ENCODE results near the gene EIF2D. TPM values are rescaled to one million over a fixed set of nuclear protein-coding genes. Genes with fewer than 3 reads are reported as not detected.
A peak's percentile ranks its signal among the peaks of the same experiment; 100 is the strongest.

Gene EIF2D
- polyA plus RNA-seq, 1 donor from 2014 or later: 40.4 TPM

- peak overlapping the region; percentile 98 to 100 (median 99) for H3K4me3 Mint-ChIP-seq
- H3K9me3 Mint-ChIP-seq: no peaks in the 10 kb centered on the region
- no peaks in the 10 kb centered on the region for H3K27me3 Mint-ChIP-seq
- peaks cover 2% of the 10 kb centered on the region for H3K36me3 Mint-ChIP-seq
- H3K4me1 Mint-ChIP-seq: peaks cover 49 to 62% (median 59%) of the 10 kb centered on the region in 3 donors
- peak overlapping the region; percentile 96 to 99 (median 97) for H3K27ac Mint-ChIP-seq
Observed at GRCh38 chr1:206559672-206559995, 52.6 kb downstream of the EIF2D start.

GRCh38 chr1:206558794-206559671, 53.2 kb downstream of the EIF2D start:
- Mint-ChIP-seq H3K4me1 (peaks cover 44 to 57% (median 56%) of the 10 kb centered on the region in 3 donors), H3K27ac (peak overlapping the region; percentile 96 to 99 (median 97)), H3K36me3 (peaks cover 2% of the 10 kb centered on the region), H3K27me3 (no peaks in the 10 kb centered on the region), H3K9me3 (no peaks in the 10 kb centered on the region), H3K4me3 (peak overlapping the region; percentile 98 to 100 (median 99))

- peaks cover under 1% of the 10 kb centered on the region for H3K36me3 Mint-ChIP-seq
- peaks cover 35 to 50% (median 45%) of the 10 kb centered on the region in 3 donors for H3K4me1 Mint-ChIP-seq
- no peaks in the 10 kb centered on the region for H3K27me3 Mint-ChIP-seq
- H3K27ac Mint-ChIP-seq: peak overlapping the region; percentile 96 to 99 (median 97)
- peak overlapping the region; percentile 98 to 100 (median 99) for H3K4me3 Mint-ChIP-seq
- no peaks in the 10 kb centered on the region for H3K9me3 Mint-ChIP-seq
Observed at GRCh38 chr1:206557636-206558473, 54.4 kb downstream of the EIF2D start.

GRCh38 chr1:206556750-206557635, 55.3 kb downstream of the EIF2D start:
- no peaks in the 10 kb centered on the region for H3K9me3 Mint-ChIP-seq
- H3K27ac Mint-ChIP-seq: peak overlapping the region; percentile 96 to 99 (median 97)
- H3K36me3 Mint-ChIP-seq: no peaks in the 10 kb centered on the region
- peaks cover 33 to 53% (median 44%) of the 10 kb centered on the region in 3 donors for H3K4me1 Mint-ChIP-seq
- H3K27me3 Mint-ChIP-seq: no peaks in the 10 kb centered on the region
- peak overlapping the region; percentile 98 to 100 (median 99) for H3K4me3 Mint-ChIP-seq

GRCh38 chr1:206556047-206556749, 56.1 kb downstream of the EIF2D start:
- H3K36me3 Mint-ChIP-seq: no peaks in the 10 kb centered on the region
- no peaks in the 10 kb centered on the region for H3K9me3 Mint-ChIP-seq
- H3K27ac Mint-ChIP-seq: peak overlapping the region; percentile 95 to 99 (median 96)
- no peaks in the 10 kb centered on the region for H3K27me3 Mint-ChIP-seq
- H3K4me3 Mint-ChIP-seq: peak overlapping the region; percentile 98 to 100 (median 99)
- peaks cover 33 to 54% (median 39%) of the 10 kb centered on the region in 3 donors for H3K4me1 Mint-ChIP-seq

GRCh38 chr1:206555473-206555935, 56.8 kb downstream of the EIF2D start:
- H3K9me3 Mint-ChIP-seq: no peaks in the 10 kb centered on the region
- H3K4me1 Mint-ChIP-seq: peaks cover 28 to 54% (median 33%) of the 10 kb centered on the region in 3 donors
- peak overlapping the region; percentile 94 to 96 (median 95) for H3K27ac Mint-ChIP-seq
- no peaks in the 10 kb centered on the region for H3K27me3 Mint-ChIP-seq
- H3K4me3 Mint-ChIP-seq: peak overlapping the region; percentile 71 to 99 (median 81)
- H3K36me3 Mint-ChIP-seq: no peaks in the 10 kb centered on the region

GRCh38 chr1:206554701-206555472, 57.4 kb downstream of the EIF2D start:
- Mint-ChIP-seq H3K36me3 (no peaks in the 10 kb centered on the region), H3K4me3 (peak overlapping the region in 3 of 4 donors; percentile 81 to 99 (median 81)), H3K27me3 (no peaks in the 10 kb centered on the region), H3K4me1 (peaks cover 24 to 52% (median 27%) of the 10 kb centered on the region in 3 donors), H3K9me3 (no peaks in the 10 kb centered on the region), H3K27ac (peak overlapping the region; percentile 83 to 96 (median 94))

GRCh38 chr1:206554211-206554610, 58.1 kb downstream of the EIF2D start:
- no peaks in the 10 kb centered on the region for H3K36me3 Mint-ChIP-seq
- no peaks in the 10 kb centered on the region for H3K9me3 Mint-ChIP-seq
- peak overlapping the region in 1 of 4 donors; percentile 99 for H3K4me3 Mint-ChIP-seq
- no peaks in the 10 kb centered on the region for H3K27me3 Mint-ChIP-seq
- peak overlapping the region in 1 of 3 donors; percentile 96 for H3K27ac Mint-ChIP-seq
- H3K4me1 Mint-ChIP-seq: peaks cover 20 to 45% (median 23%) of the 10 kb centered on the region in 3 donors

- peak overlapping the region in 2 of 4 donors; percentile 23 to 72 for H3K4me3 Mint-ChIP-seq
- H3K27ac Mint-ChIP-seq: peak overlapping the region; percentile 29 to 94 (median 79)
- H3K4me1 Mint-ChIP-seq: peaks cover 22 to 30% (median 23%) of the 10 kb centered on the region in 3 donors
- H3K27me3 Mint-ChIP-seq: no peaks in the 10 kb centered on the region
- H3K36me3 Mint-ChIP-seq: no peaks in the 10 kb centered on the region
- H3K9me3 Mint-ChIP-seq: no peaks in the 10 kb centered on the region
Observed at GRCh38 chr1:206551986-206552326, 60.3 kb downstream of the EIF2D start.

GRCh38 chr1:206551296-206551985, 60.8 kb downstream of the EIF2D start:
- Mint-ChIP-seq H3K36me3 (no peaks in the 10 kb centered on the region), H3K4me3 (no peak overlapping the region), H3K27ac (peak overlapping the region; percentile 29 to 79 (median 47)), H3K4me1 (peaks cover 21 to 29% (median 22%) of the 10 kb centered on the region in 3 donors), H3K9me3 (no peaks in the 10 kb centered on the region), H3K27me3 (no peaks in the 10 kb centered on the region)

- Mint-ChIP-seq H3K4me3 (no peak overlapping the region), H3K36me3 (no peaks in the 10 kb centered on the region), H3K27me3 (no peaks in the 10 kb centered on the region), H3K9me3 (no peaks in the 10 kb centered on the region), H3K27ac (no peak overlapping the region), H3K4me1 (peaks cover 14 to 23% (median 14%) of the 10 kb centered on the region in 3 donors)
Observed at GRCh38 chr1:206550446-206550845, 61.8 kb downstream of the EIF2D start.

GRCh38 chr1:206547104-206547503, 65.2 kb downstream of the EIF2D start:
- Mint-ChIP-seq H3K27ac (no peak overlapping the region), H3K4me3 (no peak overlapping the region), H3K36me3 (no peaks in the 10 kb centered on the region), H3K4me1 (peaks cover 8 to 9% (median 8%) of the 10 kb centered on the region in 3 donors), H3K27me3 (no peaks in the 10 kb centered on the region), H3K9me3 (no peaks in the 10 kb centered on the region)
